Testis (tissue), 3 donors: ENCODE data around the gene AP2A2. TPM values are rescaled to one million over a fixed set of nuclear protein-coding genes. Genes with fewer than 3 reads are reported as not detected.

ENCODE experiments used
- DNase-seq: peaks from one replicate; pipeline ENCODE4 v3.0.0-alpha.2; 2019
- H3K27ac ChIP-seq, 2 donors: fragments of 200-600 bp; sonication (generic); one replicate each; pipeline ENCODE4 v1.5.1; 2019
- H3K27me3 ChIP-seq: fragments of 200-600 bp; sonication (generic); one replicate; pipeline ENCODE4 v1.5.1; 2019
- H3K36me3 ChIP-seq: fragments of 200-600 bp; sonication (generic); one replicate; pipeline ENCODE4 v1.5.1; 2017; ENCODE audit warnings: low read depth; ENCODE audit errors: missing control alignments
- H3K4me1 ChIP-seq: fragments of 200-600 bp; sonication (generic); one replicate; pipeline ENCODE4 v1.5.1; 2019
- H3K4me3 ChIP-seq, 2 donors: fragments of 200-600 bp; sonication (generic); one replicate each; pipeline ENCODE4 v1.5.1; 2017 to 2019
- H3K9me3 ChIP-seq: fragments of 200-600 bp; sonication (generic); one replicate; pipeline ENCODE4 v1.5.1; 2017
- POLR2A ChIP-seq: fragments of 450-650 bp; IDR thresholded peaks from one replicate; pipeline ENCODE4 v1.6.1; 2017; ENCODE audit warnings: antibody characterized with exemption, mild to moderate bottlenecking, moderate library complexity
- WGBS, 2 donors: methylation state at CpG; one replicate each; pipeline ENCODE4 v1.1.5; 2018; 5-methylcytosine and 5-hydroxymethylcytosine counted together
- intact Hi-C: fragments of 100-400 bp; cut with DNase I; formaldehyde crosslinking; loops from one replicate; pipeline ENCODE4 v1.15.1; 2023; ENCODE audit warnings: low total_unique reads
- polyA plus RNA-seq: library from polyadenylated mRNA; stranded (reverse); fragments of 350-450 nt; fragmentation: Illumina TruSeq; extraction: RNeasy Lipid Tissue Mini Kit (QIAGEN cat#74804); gene quantifications from one replicate; pipeline ENCODE4 v1.2.3, GENCODE V29; 2014; ENCODE audit warnings: low read depth, low replicate concordance; ENCODE audit not compliant: insufficient read depth
- total RNA-seq, 2 donors: library from RNA; depleted of rRNA; stranded (reverse); fragments of >200 nt; gene quantifications; one replicate each; pipeline ENCODE4 v1.2.3, GENCODE V29; 2016
- TF ChIP-seq, protein P1 (sequence below), 3 experiments: fragments of 450-650 bp in 2 of 3; fragments of 200-600 bp in 1 of 3; sonication (generic) in 1 of 3; IDR thresholded peaks; one replicate each; pipeline ENCODE4 v1.5.1; 2016 to 2019; ENCODE audit warnings: antibody characterized with exemption in 3 of 3, mild to moderate bottlenecking in 2 of 3, moderate library complexity in 1 of 3

Gene AP2A2
- total and polyA plus RNA-seq, 3 donors from 2014 or later, result 82.0 to 106 (median 95.0) TPM

GRCh38 chr11:893008-893654 is 32.5 kb upstream of the AP2A2 start:
- Histone ChIP-seq H3K9me3 (no peaks in the 10 kb centered on the region), H3K4me3 (no peak overlapping the region), H3K4me1 (peaks cover 8% of the 10 kb centered on the region), H3K27ac (no peak overlapping the region), H3K27me3 (no peaks in the 10 kb centered on the region), H3K36me3 (no peaks in the 10 kb centered on the region)
- intact Hi-C loops, result no loop called here
- 88% methylated on average over 12 of the region's 13 CpGs; no CpG with 5 or more reads in 1 of the 2 donors for WGBS, 2 donors
- TF ChIP-seq POLR2A, result no peak
- TF ChIP-seq, protein P1, sequence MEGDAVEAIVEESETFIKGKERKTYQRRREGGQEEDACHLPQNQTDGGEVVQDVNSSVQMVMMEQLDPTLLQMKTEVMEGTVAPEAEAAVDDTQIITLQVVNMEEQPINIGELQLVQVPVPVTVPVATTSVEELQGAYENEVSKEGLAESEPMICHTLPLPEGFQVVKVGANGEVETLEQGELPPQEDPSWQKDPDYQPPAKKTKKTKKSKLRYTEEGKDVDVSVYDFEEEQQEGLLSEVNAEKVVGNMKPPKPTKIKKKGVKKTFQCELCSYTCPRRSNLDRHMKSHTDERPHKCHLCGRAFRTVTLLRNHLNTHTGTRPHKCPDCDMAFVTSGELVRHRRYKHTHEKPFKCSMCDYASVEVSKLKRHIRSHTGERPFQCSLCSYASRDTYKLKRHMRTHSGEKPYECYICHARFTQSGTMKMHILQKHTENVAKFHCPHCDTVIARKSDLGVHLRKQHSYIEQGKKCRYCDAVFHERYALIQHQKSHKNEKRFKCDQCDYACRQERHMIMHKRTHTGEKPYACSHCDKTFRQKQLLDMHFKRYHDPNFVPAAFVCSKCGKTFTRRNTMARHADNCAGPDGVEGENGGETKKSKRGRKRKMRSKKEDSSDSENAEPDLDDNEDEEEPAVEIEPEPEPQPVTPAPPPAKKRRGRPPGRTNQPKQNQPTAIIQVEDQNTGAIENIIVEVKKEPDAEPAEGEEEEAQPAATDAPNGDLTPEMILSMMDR (IDR thresholded peaks at IDR 0.05), result no peak
- DNase-seq, result no peak

- Histone ChIP-seq H3K36me3 (no peaks in the 10 kb centered on the region), H3K4me3 (no peak overlapping the region), H3K27me3 (no peaks in the 10 kb centered on the region), H3K27ac (no peak overlapping the region), H3K4me1 (peaks cover 9% of the 10 kb centered on the region), H3K9me3 (no peaks in the 10 kb centered on the region)
- TF ChIP-seq, protein P1 (IDR thresholded peaks at IDR 0.05), result no peak
- TF ChIP-seq POLR2A, result no peak
- DNase-seq, result no peak
- 88 to 91% methylated on average over 4 to 12 of the region's 12 CpGs for WGBS, 2 donors
- intact Hi-C loops, result no loop called here
Measured at GRCh38 chr11:894575-895201, 31.0 kb upstream of the AP2A2 start.

DNA sequence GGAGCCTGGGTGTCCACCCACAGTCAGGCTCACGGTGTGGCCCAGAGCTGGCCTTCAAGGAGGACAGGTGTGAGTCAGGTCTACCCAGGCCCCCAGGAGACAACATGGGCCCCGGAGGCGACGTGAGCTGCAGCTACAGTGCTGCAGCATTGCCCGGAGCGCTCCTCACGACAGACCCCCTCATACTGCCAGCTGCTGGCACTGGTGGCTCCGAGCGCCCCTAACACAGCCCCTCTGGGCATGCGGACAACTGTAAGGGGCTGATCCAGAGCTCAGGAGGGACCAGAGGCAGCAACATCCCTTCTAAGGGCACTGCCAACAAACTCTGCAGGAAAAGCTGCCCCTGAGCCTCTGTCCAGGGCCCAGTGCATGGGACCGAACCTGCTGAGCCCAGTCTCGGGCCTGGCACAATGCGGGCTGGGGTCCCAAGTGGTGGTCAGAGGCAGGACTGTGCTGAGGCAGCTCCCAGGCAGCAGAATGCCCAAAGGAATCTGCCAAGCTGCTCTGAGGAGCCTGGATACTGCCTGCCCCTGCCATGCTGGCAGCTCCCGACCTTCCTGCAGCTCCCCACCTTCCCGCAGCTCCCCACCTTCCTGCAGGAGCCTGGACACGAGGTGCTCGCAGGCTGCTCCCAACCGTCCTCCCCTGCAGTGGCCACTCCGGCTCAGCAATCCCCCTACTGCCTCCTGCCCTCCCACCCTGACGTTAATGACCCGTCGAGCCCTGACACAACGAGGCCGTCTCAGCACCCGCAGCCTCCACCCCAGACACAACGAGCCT is 30.1 kb upstream of the AP2A2 start:
- intact Hi-C loops, result no loop called here
- H3K4me3 ChIP-seq, result no peak overlapping the region
- no peak for DNase-seq
- TF ChIP-seq, protein P1 (IDR thresholded peaks at IDR 0.05), result no peak
- TF ChIP-seq POLR2A, result no peak
- H3K36me3 ChIP-seq, result no peaks in the 10 kb centered on the region
- 86 to 92% methylated on average over 14 to 26 of the region's 26 CpGs for WGBS, 2 donors
- H3K4me1 ChIP-seq, result peaks cover 9% of the 10 kb centered on the region
- H3K27ac ChIP-seq, result no peak overlapping the region
- no peaks in the 10 kb centered on the region for H3K9me3 ChIP-seq
- no peaks in the 10 kb centered on the region for H3K27me3 ChIP-seq

DNA sequence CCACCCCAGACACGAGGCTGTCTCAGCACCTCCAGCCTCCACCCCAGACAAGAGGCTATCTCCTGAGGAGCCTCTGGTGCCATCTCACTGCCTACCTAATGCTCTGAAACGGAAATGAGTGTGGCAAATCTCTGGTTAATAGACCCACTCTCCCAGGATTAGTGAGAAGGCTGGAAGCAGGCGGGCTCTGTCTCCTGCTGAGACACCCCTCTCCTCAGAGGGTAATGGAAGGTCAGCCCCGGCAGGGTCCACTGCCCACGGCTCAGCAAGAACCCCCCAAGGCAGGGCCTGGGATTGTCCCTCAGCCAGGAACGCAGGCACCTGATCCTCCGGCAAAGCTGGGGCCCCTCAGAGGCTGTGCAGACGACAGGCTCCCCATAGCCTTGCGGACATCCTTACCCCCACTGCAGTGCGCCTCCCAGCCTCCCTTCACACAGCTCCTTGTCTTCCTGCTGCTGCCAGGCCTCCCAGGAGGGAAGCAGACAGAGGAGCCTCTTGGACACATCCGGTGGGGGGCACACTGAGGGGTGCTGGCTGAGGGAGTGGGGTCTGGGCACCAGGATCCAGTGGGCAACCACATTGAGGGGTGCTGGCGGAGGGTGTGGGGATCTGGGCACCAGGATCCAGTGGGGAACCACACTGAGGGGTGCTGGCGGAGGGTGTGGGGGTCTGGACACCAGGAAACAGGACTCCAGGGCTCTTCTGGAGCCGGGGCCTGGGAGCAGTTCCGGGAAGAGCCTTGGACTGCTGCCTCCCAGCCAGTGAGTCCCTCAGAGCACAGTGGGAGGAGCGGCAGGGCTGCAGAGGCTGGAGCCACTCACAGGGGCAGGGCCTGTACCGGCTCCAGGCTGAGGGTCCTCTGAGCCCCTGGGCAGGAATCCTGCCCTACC is 28.2 kb upstream of the AP2A2 start:
- Histone ChIP-seq H3K4me3 (no peak overlapping the region), H3K36me3 (no peaks in the 10 kb centered on the region), H3K27ac (peak overlapping the region; percentile 19 to 31), H3K27me3 (no peaks in the 10 kb centered on the region), H3K4me1 (peaks cover 9% of the 10 kb centered on the region), H3K9me3 (no peaks in the 10 kb centered on the region)
- WGBS, 2 donors, result 69 to 71% methylated on average over 8 to 17 of the region's 17 CpGs
- DNase-seq, result peak; percentile 53
- TF ChIP-seq, protein P1 (IDR thresholded peaks at IDR 0.05), result no peak
- no peak for TF ChIP-seq POLR2A
- intact Hi-C loops, result no loop called here
